Vagina (tissue), 2 donors: ENCODE measurements around the gene CCDC134.

Experiments
- POLR2A ChIP-seq, 2 donors: fragments of 450-650 bp; IDR thresholded peaks; one replicate each; pipeline ENCODE4 v1.6.1; 2017; ENCODE audit warnings: antibody characterized with exemption in 2 of 2, mild to moderate bottlenecking in 2 of 2, moderate library complexity in 2 of 2
- POLR2AphosphoS5 ChIP-seq, 2 donors: sonication (generic); formaldehyde crosslinking; IDR thresholded peaks; one replicate each; pipeline ENCODE4 v1.9.0; 2017; ENCODE audit warnings: antibody characterized with exemption in 2 of 2, mild to moderate bottlenecking in 2 of 2, low read depth in 1 of 2; ENCODE audit not compliant: insufficient read depth in 1 of 2
- TF ChIP-seq, protein P1 (sequence below), 3 experiments: fragments of 450-650 bp in 2 of 3; fragments of 200-600 bp in 1 of 3; sonication (generic) in 1 of 3; IDR thresholded peaks; one replicate each; pipeline ENCODE4 v1.5.1; 2017 to 2019; ENCODE audit warnings: antibody characterized with exemption in 3 of 3, mild to moderate bottlenecking in 2 of 3, moderate library complexity in 2 of 3

- TF ChIP-seq POLR2A (IDR thresholded peaks at IDR 0.05) (no peak), POLR2AphosphoS5 (IDR thresholded peaks at IDR 0.05; ENCODE audit: insufficient read depth in 1 of 2, low read depth in 1 of 2) (no peak)
- TF ChIP-seq, protein P1, sequence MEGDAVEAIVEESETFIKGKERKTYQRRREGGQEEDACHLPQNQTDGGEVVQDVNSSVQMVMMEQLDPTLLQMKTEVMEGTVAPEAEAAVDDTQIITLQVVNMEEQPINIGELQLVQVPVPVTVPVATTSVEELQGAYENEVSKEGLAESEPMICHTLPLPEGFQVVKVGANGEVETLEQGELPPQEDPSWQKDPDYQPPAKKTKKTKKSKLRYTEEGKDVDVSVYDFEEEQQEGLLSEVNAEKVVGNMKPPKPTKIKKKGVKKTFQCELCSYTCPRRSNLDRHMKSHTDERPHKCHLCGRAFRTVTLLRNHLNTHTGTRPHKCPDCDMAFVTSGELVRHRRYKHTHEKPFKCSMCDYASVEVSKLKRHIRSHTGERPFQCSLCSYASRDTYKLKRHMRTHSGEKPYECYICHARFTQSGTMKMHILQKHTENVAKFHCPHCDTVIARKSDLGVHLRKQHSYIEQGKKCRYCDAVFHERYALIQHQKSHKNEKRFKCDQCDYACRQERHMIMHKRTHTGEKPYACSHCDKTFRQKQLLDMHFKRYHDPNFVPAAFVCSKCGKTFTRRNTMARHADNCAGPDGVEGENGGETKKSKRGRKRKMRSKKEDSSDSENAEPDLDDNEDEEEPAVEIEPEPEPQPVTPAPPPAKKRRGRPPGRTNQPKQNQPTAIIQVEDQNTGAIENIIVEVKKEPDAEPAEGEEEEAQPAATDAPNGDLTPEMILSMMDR (IDR thresholded peaks at IDR 0.05), result no peak
These were observed 43.6 kb downstream of the CCDC134 start for GRCh38 chr22:41844036-41844435.
